Measurements from ENCODE around the gene GMPPB. TPM values are rescaled to one million over a fixed set of nuclear protein-coding genes. Genes with fewer than 3 reads are reported as not detected.

The GMPPB gene
- total RNA-seq, 3 donors from 2014 or later = 17.4 to 40.0 (median 21.2) TPM

GRCh38 chr3:49704629-49705028, 19.1 kb downstream of the GMPPB start:
- no peak for DNase-seq (ENCODE audit: low spot score in 2 of 2)
- Histone ChIP-seq H3K4me3 (no peak overlapping the region), H3K36me3 (no peaks in the 10 kb centered on the region), H3K27ac (no peak overlapping the region), H3K9me3 (no peaks in the 10 kb centered on the region), H3K27me3 (no peaks in the 10 kb centered on the region), H3K4me1 (no peaks in the 10 kb centered on the region)
- intact Hi-C loops (cut with DNase I; ENCODE audit: low total_unique reads) = no loop called here
- TF ChIP-seq POLR2AphosphoS5 (IDR thresholded peaks at IDR 0.05) (no peak), CTCF (IDR thresholded peaks at IDR 0.05) (no peak), POLR2A (IDR thresholded peaks at IDR 0.05) (no peak)

- intact Hi-C loops (cut with DNase I; ENCODE audit: low total_unique reads) = no loop called here
- Histone ChIP-seq H3K27me3 (no peaks in the 10 kb centered on the region), H3K9me3 (no peaks in the 10 kb centered on the region), H3K27ac (no peak overlapping the region), H3K4me3 (no peak overlapping the region), H3K4me1 (no peaks in the 10 kb centered on the region), H3K36me3 (no peaks in the 10 kb centered on the region)
- TF ChIP-seq POLR2A (IDR thresholded peaks at IDR 0.05) = no peak
- TF ChIP-seq CTCF (IDR thresholded peaks at IDR 0.05) = no peak
- no peak for TF ChIP-seq POLR2AphosphoS5 (IDR thresholded peaks at IDR 0.05)
- DNase-seq (ENCODE audit: low spot score in 2 of 2) = no peak
These were observed 19.8 kb downstream of the GMPPB start for GRCh38 chr3:49703956-49704355.

- TF ChIP-seq CTCF (IDR thresholded peaks at IDR 0.05) = peak; percentile 35 to 77 (median 67)
- no peak for TF ChIP-seq POLR2AphosphoS5 (IDR thresholded peaks at IDR 0.05)
- no peaks in the 10 kb centered on the region for H3K36me3 ChIP-seq
- peak in 1 of 2 donors; percentile 64 for DNase-seq (ENCODE audit: low spot score in 2 of 2)
- H3K4me3 ChIP-seq = no peak overlapping the region
- no peak overlapping the region for H3K27ac ChIP-seq
- intact Hi-C loops (cut with DNase I; ENCODE audit: low total_unique reads) = no loop called here
- H3K4me1 ChIP-seq = no peaks in the 10 kb centered on the region
- H3K27me3 ChIP-seq = no peaks in the 10 kb centered on the region
- H3K9me3 ChIP-seq = no peaks in the 10 kb centered on the region
These were observed 20.3 kb downstream of the GMPPB start for GRCh38 chr3:49703443-49703927.

GRCh38 chr3:49702672-49703071, 21.1 kb downstream of the GMPPB start:
- Histone ChIP-seq H3K4me1 (no peaks in the 10 kb centered on the region), H3K27ac (no peak overlapping the region), H3K36me3 (no peaks in the 10 kb centered on the region), H3K27me3 (no peaks in the 10 kb centered on the region), H3K9me3 (no peaks in the 10 kb centered on the region), H3K4me3 (no peak overlapping the region)
- no peak for TF ChIP-seq POLR2AphosphoS5 (IDR thresholded peaks at IDR 0.05)
- TF ChIP-seq CTCF (IDR thresholded peaks at IDR 0.05) = no peak
- no peak for TF ChIP-seq POLR2A (IDR thresholded peaks at IDR 0.05)
- intact Hi-C loops (cut with DNase I; ENCODE audit: low total_unique reads) = no loop called here
- DNase-seq (ENCODE audit: low spot score in 2 of 2) = no peak

GRCh38 chr3:49701388-49702077, 22.2 kb downstream of the GMPPB start:
- no peak for DNase-seq (ENCODE audit: low spot score in 2 of 2)
- H3K27ac ChIP-seq = no peak overlapping the region
- H3K9me3 ChIP-seq = no peaks in the 10 kb centered on the region
- no peaks in the 10 kb centered on the region for H3K36me3 ChIP-seq
- H3K27me3 ChIP-seq = no peaks in the 10 kb centered on the region
- H3K4me3 ChIP-seq = no peak overlapping the region
- intact Hi-C loops (cut with DNase I; ENCODE audit: low total_unique reads) = no loop called here
- TF ChIP-seq POLR2A (IDR thresholded peaks at IDR 0.05) (no peak), POLR2AphosphoS5 (IDR thresholded peaks at IDR 0.05) (no peak), CTCF (IDR thresholded peaks at IDR 0.05) (no peak)
- no peaks in the 10 kb centered on the region for H3K4me1 ChIP-seq
